Measurements from ENCODE around the gene LMO2. TPM values are rescaled to one million over a fixed set of nuclear protein-coding genes. Genes with fewer than 3 reads are reported as not detected.

The LMO2 gene
- total and polyA plus RNA-seq, 9 donors = 6.9 to 48.2 (median 13.5) TPM

- H3K9me3 ChIP-seq = no peaks in the 10 kb centered on the region
- intact Hi-C loops (cut with DNase I) = no loop called here
- 81 to 86% (median 85%) methylated on average over 3 of the region's 3 CpGs for WGBS, 3 donors
- H3K27me3 ChIP-seq = no peaks in the 10 kb centered on the region
- no peak for DNase-seq
- H3K27ac ChIP-seq = no peak overlapping the region
- no peaks in the 10 kb centered on the region for H3K4me1 ChIP-seq (ENCODE audit: insufficient read depth)
- no peak overlapping the region for H3K4me3 ChIP-seq
- H3K36me3 ChIP-seq = no peaks in the 10 kb centered on the region
- TF ChIP-seq CTCF (IDR thresholded peaks at IDR 0.05) = no peak
- TF ChIP-seq EP300 (IDR thresholded peaks at IDR 0.05) = no peak
- TF ChIP-seq POLR2A (IDR thresholded peaks at IDR 0.05) = no peak
These were observed 14.8 kb downstream of the LMO2 start for GRCh38 chr11:33877038-33877437.

- Histone ChIP-seq H3K9me3 (no peaks in the 10 kb centered on the region), H3K27me3 (no peaks in the 10 kb centered on the region), H3K27ac (no peak overlapping the region), H3K4me1 (ENCODE audit: insufficient read depth) (no peaks in the 10 kb centered on the region), H3K36me3 (no peaks in the 10 kb centered on the region), H3K4me3 (no peak overlapping the region)
- no peak for DNase-seq
- 83 to 94% (median 88%) methylated on average over 2 of the region's 2 CpGs for WGBS, 3 donors
- TF ChIP-seq CTCF (IDR thresholded peaks at IDR 0.05) = no peak
- intact Hi-C loops (cut with DNase I) = no loop called here
These were observed 16.1 kb downstream of the LMO2 start for GRCh38 chr11:33875621-33876294.

- H3K27me3 ChIP-seq = no peaks in the 10 kb centered on the region
- intact Hi-C loops (cut with DNase I) = no loop called here
- 56 to 69% (median 57%) methylated on average over 12 of the region's 12 CpGs for WGBS, 3 donors
These were observed 16.9 kb downstream of the LMO2 start for GRCh38 chr11:33874910-33875490.

GRCh38 chr11:33874433-33874832 is 17.4 kb downstream of the LMO2 start:
- no peaks in the 10 kb centered on the region for H3K36me3 ChIP-seq
- no peak for TF ChIP-seq POLR2A (IDR thresholded peaks at IDR 0.05)
- no peak overlapping the region for H3K4me3 ChIP-seq
- intact Hi-C loops (cut with DNase I) = no loop called here
- H3K27ac ChIP-seq = no peak overlapping the region
- no peaks in the 10 kb centered on the region for H3K4me1 ChIP-seq (ENCODE audit: insufficient read depth)
- 59 to 68% (median 61%) methylated on average over 3 of the region's 3 CpGs for WGBS, 3 donors
- no peaks in the 10 kb centered on the region for H3K27me3 ChIP-seq
- H3K9me3 ChIP-seq = no peaks in the 10 kb centered on the region
- no peak for DNase-seq

More at GRCh38 chr11:33874910-33875490, 16.9 kb downstream of the LMO2 start:
- no peaks in the 10 kb centered on the region for H3K4me1 ChIP-seq (ENCODE audit: insufficient read depth)
- no peak for DNase-seq
- TF ChIP-seq CTCF (IDR thresholded peaks at IDR 0.05) = no peak
- TF ChIP-seq POLR2A (IDR thresholded peaks at IDR 0.05) = no peak
- no peak for TF ChIP-seq EP300 (IDR thresholded peaks at IDR 0.05)
- no peak overlapping the region for H3K4me3 ChIP-seq
- no peak overlapping the region for H3K27ac ChIP-seq
- no peaks in the 10 kb centered on the region for H3K36me3 ChIP-seq
- H3K9me3 ChIP-seq = no peaks in the 10 kb centered on the region
